HUES6 (cell line): Measurements from ENCODE around the gene LZTFL1.

ENCODE experiments used
- H3K27ac ChIP-seq: 2 replicates; pipeline ENCODE4 v1.7.0; 2013; ENCODE audit warnings: low read depth, mild to moderate bottlenecking, low read length, inconsistent platforms
- H3K27me3 ChIP-seq: 2 replicates; pipeline ENCODE4 v1.6.1; 2013; ENCODE audit warnings: low read length; ENCODE audit not compliant: control insufficient read depth, insufficient read depth
- H3K36me3 ChIP-seq: 2 replicates; pipeline ENCODE4 v1.6.1; 2013; ENCODE audit warnings: low read length; ENCODE audit not compliant: control insufficient read depth, insufficient read depth
- H3K4me1 ChIP-seq: 2 replicates; pipeline ENCODE4 v1.6.1; 2013; ENCODE audit warnings: low read length; ENCODE audit not compliant: control insufficient read depth, insufficient read depth
- H3K4me3 ChIP-seq: 2 replicates; pipeline ENCODE4 v1.5.1; 2013; ENCODE audit warnings: low read depth, low read length
- H3K9ac ChIP-seq: one replicate; pipeline ENCODE4 v1.6.1; 2013; ENCODE audit warnings: mild to moderate bottlenecking, low read length
- H3K9me3 ChIP-seq: 2 replicates; pipeline ENCODE4 v1.6.1; 2013; ENCODE audit warnings: low read depth, low read length; ENCODE audit not compliant: control insufficient read depth, insufficient read depth

LZTFL1 gene

DNA sequence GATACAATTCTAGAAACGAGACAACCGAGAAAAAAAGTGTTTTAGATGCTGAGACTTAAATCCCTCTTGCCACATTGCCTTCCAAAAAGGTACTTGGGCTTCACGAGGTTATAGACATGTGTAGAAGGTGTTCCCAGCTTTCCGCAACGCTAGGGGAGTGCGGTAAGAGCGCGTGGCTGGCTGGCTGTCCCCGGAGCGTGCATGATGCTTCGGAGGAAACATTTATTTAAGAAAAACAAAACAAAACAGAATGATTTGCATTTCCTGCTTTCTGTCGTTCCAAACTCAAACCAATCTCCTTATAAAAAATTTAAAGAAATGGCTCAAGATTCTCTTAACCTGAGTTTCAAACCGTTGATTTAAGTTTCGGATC is 46.4 kb downstream of the LZTFL1 start:
- Histone ChIP-seq H3K9ac (no peak overlapping the region), H3K36me3 (no peaks in the 10 kb centered on the region), H3K27me3 (peaks cover 81% of the 10 kb centered on the region), H3K4me3 (peak overlapping the region; percentile 71), H3K4me1 (peaks cover 8% of the 10 kb centered on the region; the same call in 1 of the 2 replicates), H3K9me3 (no peaks in the 10 kb centered on the region), H3K27ac (no peak overlapping the region)

DNA sequence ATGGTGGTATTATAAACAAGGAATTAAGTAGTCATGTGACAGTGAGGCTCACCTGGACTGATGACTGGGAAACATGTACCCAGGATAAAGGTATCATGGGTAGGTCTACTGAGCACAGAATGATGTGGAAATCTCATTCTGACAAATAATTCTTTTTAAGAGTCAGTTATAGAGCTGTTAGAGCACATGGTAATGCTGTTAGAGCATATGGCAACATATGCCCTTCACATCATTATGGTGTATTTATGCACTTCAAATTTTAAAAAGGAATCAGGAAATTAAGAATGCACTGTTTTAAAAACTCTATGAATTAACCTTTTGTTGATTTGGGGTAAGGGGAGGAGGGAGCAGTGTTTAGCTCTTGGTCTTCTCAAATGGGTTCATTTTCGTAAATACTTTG is 47.3 kb downstream of the LZTFL1 start:
- H3K27ac ChIP-seq, result no peak overlapping the region
- H3K27me3 ChIP-seq, result peaks cover 77% of the 10 kb centered on the region
- H3K36me3 ChIP-seq, result no peaks in the 10 kb centered on the region
- H3K9ac ChIP-seq, result no peak overlapping the region
- no peaks in the 10 kb centered on the region for H3K9me3 ChIP-seq
- no peak overlapping the region for H3K4me3 ChIP-seq
- peaks cover 9% of the 10 kb centered on the region; the same call in 1 of the 2 replicates for H3K4me1 ChIP-seq

DNA sequence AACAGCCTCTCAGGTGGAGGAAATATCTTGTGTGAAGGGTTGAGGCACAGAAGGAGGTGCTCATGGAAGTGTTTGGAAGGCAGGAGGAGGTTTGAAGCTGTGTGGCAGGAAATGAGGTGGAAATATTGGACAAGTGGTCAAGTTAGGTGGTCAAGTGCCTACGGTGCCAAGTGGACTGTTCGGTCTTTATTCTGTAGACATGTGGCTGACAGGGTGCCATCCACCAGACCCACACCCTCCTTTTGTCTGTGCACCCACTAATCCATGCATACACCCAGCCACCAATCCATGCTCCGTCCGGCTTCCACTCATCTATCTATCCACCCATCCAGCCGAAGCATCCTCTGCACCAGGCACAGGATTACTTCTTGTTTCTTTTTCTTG is 47.8 kb downstream of the LZTFL1 start:
- Histone ChIP-seq H3K9ac (no peak overlapping the region), H3K9me3 (peaks cover 2% of the 10 kb centered on the region; the same call in 1 of the 2 replicates), H3K27ac (no peak overlapping the region), H3K36me3 (no peaks in the 10 kb centered on the region), H3K4me1 (peaks cover 9% of the 10 kb centered on the region; the same call in 1 of the 2 replicates), H3K4me3 (no peak overlapping the region), H3K27me3 (peaks cover 74% of the 10 kb centered on the region)

DNA sequence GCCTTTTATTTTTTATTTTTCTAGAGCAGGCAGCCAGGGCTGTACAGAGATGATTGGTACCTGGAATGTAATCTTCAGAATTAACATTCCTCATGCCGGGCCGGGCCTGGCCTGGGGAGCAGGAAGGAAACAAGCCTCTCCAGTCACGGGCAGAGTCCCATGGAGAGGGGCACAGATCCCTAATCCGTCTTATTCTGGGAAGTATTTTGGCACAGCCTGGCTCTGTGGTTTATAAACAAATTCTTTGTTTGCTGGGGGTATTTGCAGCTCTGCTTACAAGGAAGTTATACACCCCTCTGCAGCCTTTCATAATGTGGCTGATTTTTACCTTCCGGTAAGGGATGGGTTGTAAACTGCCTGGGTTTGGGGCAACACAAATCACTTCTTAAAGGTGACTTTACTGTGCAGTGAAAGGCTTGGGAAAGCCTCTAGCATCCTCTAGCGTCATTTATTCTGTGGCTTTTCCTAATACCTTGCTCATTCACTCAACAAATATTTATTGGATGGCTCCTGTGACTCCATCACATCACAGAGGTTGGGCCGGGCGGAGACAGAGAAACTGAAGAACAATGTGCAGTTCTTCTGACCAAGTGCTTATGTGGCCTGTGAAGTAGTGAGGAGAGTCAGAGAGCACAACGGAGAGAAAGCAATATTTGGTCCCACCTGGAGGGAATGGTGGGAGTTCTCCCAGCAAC is 48.3 kb downstream of the LZTFL1 start:
- Histone ChIP-seq H3K36me3 (no peaks in the 10 kb centered on the region), H3K27me3 (peaks cover 69% of the 10 kb centered on the region)

DNA sequence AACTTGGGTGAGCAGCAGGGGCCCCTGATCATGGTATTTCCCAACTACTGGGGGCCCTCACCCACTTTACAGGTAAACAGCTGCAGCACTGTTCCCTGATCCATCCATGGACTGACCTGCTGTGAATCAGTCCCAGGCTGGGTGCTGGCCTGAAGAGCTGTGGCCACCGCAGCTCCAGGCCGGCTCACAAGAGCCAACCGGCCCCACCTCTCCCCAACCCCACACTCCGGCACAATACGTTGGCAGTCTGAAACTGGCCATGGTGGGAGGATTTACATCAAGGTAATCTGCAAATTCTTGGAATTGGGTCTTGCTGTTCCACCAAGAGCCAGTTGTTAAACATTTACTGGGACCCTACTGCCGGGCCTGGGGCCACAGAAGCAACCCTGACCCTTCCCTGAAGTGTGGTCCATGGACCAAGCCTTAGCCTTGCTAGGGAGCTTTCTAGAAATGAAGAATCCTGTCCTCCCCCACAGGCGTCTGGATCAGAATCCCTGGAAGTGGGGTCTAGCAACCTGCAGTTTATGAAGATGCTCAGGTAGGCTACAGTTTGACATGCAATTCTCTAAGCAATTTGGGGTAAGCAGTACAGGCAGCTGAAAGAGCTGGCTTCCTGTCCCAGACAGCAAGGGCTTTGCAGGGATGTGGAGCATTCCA is 49.3 kb downstream of the LZTFL1 start:
- no peak overlapping the region for H3K27ac ChIP-seq
- no peaks in the 10 kb centered on the region for H3K36me3 ChIP-seq
- no peak overlapping the region for H3K4me3 ChIP-seq
- peaks cover 3% of the 10 kb centered on the region; the same call in 1 of the 2 replicates for H3K9me3 ChIP-seq
- peaks cover 9% of the 10 kb centered on the region; the same call in 1 of the 2 replicates for H3K4me1 ChIP-seq
- peaks cover 60% of the 10 kb centered on the region for H3K27me3 ChIP-seq
- H3K9ac ChIP-seq, result no peak overlapping the region

More for the DNA sequence above, 48.3 kb downstream of the LZTFL1 start:
- peaks cover 9% of the 10 kb centered on the region; the same call in 1 of the 2 replicates for H3K4me1 ChIP-seq
- H3K9me3 ChIP-seq, result peaks cover 3% of the 10 kb centered on the region; the same call in 1 of the 2 replicates
- no peak overlapping the region for H3K27ac ChIP-seq
- H3K4me3 ChIP-seq, result no peak overlapping the region
- no peak overlapping the region for H3K9ac ChIP-seq

DNA sequence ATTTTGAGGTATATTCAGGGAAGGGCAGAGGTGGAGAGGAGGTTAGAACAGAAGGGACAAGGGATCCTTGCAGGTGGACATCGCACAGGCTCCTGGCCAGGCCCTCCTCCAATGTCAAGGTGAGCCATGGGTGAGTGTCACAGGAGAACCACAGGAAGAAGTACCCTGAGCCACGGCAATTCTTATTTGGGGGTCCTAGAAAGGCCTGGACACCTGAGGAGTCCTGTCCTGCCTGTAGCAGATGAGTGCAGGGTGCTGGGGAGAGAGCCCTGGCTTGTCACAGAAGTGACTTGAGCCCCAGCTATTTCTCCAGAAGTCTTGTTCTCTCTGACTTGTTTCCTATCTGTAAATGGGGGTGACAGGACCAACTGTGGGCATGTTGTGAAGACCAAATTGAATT is 49.9 kb downstream of the LZTFL1 start:
- peaks cover 9% of the 10 kb centered on the region; the same call in 1 of the 2 replicates for H3K4me1 ChIP-seq
- H3K4me3 ChIP-seq, result no peak overlapping the region
- H3K27me3 ChIP-seq, result peaks cover 54% of the 10 kb centered on the region
- no peaks in the 10 kb centered on the region for H3K36me3 ChIP-seq
- peaks cover 3% of the 10 kb centered on the region; the same call in 1 of the 2 replicates for H3K9me3 ChIP-seq
- H3K9ac ChIP-seq, result no peak overlapping the region
- no peak overlapping the region for H3K27ac ChIP-seq

DNA sequence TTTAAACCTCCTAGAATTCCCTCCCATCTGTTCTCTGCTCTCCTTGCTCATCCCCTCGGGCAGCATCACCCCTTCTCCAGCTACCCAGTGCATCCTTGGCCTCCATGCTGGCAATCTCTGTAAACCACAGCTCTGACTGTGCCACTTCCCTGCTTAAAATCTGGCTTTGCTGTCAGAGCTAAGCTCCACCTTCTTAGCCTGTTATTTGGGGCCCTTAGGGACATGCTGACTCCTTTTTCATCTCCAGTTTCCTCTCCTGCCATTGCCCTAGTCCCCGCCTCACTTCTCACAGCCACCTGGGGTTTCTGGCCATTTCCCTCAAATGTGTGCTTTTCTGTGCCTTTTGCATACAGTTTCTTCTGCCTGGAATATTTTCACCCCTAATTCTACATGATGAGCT is 51.3 kb downstream of the LZTFL1 start:
- H3K4me3 ChIP-seq, result no peak overlapping the region
- H3K9ac ChIP-seq, result no peak overlapping the region
- H3K27me3 ChIP-seq, result peaks cover 40% of the 10 kb centered on the region
- no peaks in the 10 kb centered on the region for H3K36me3 ChIP-seq
- peaks cover 5% of the 10 kb centered on the region; the same call in 1 of the 2 replicates for H3K4me1 ChIP-seq
- H3K9me3 ChIP-seq, result peaks cover 3% of the 10 kb centered on the region; the same call in 1 of the 2 replicates
- no peak overlapping the region for H3K27ac ChIP-seq

DNA sequence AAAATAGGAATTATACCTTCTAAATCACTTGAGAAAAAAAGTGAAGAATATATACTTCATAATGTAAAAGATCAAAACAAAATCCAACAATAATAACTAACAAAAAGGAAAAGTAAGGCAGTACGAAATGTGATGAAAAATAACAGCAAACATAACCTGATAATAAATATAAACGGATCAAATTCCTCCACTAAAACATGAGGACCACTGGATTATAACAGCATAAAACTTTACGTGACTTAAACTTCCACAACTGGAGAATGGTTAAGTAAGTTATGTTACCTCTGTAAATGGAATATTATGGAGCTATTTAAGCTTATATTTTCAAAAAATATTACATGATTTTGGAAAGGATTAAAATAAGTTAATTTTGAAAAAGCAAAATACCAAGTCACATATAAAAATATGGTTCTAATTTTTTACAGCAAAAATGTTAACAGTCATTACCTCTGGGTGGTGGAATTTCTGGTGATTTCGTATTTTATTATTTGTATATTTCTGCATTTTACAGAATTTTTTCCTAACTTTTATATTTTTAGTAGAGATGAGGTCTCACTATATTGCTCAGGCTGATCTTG is 52.6 kb downstream of the LZTFL1 start:
- Histone ChIP-seq H3K27ac (no peak overlapping the region), H3K27me3 (peaks cover 27% of the 10 kb centered on the region), H3K4me1 (peaks cover 5% of the 10 kb centered on the region; the same call in 1 of the 2 replicates), H3K9me3 (peaks cover 8% of the 10 kb centered on the region), H3K9ac (no peak overlapping the region), H3K36me3 (no peaks in the 10 kb centered on the region), H3K4me3 (no peak overlapping the region)

DNA sequence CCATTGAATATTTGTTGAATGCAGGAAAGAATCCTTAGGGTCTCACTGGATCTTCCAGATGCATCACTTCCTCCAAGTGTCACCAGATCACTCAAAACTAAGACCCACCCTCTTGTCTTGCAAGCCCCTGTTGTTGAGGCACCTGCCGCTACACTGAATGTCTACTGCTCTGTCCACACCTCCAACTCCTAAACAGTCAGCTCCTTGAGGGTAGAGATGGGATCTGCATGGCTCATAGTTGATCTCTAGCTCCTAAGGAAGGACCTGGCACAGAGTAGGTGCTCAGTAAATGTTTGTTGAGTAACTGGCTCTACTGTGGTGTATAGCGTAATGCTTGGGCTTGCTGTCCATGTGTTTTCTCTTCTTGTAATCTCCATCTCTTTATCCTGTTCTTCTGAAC is 54.4 kb downstream of the LZTFL1 start:
- Histone ChIP-seq H3K9me3 (peaks cover 8% of the 10 kb centered on the region), H3K36me3 (no peaks in the 10 kb centered on the region), H3K27ac (no peak overlapping the region), H3K4me3 (no peak overlapping the region), H3K27me3 (peaks cover 12% of the 10 kb centered on the region; the same call in 1 of the 2 replicates), H3K9ac (no peak overlapping the region), H3K4me1 (peaks cover 5% of the 10 kb centered on the region; the same call in 1 of the 2 replicates)

DNA sequence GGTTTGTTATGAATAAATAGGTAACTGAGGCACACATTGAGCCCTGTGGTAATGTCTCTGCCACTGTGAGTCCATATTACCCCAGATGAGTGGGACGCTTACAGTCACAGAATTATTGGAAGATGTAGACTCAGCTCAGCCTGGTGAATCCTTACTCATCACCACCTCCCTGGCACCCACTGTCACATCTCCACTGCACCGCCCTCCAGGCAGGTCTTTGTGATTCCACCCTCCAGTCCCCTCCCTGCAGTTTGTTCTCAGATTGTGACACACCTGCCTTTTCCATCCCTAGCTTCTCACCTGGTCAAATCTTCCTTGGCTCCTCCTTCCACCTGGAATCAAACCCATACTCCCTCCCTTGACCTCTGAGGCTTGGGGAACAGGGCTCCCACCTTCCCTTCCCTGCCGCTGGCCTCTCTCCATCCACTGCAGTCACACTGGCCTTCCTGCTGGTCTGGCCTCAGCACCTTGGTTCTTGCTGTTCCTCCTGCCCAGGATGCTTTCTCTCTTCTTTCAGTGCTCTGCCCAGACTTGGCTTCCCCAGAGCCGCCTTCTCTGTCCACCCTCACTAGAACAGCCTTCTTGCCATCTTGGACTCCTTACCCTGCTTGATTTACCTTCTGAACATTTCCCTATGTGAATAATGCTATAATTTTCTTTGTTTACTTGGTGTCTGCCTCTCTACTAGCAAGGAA is 55.0 kb downstream of the LZTFL1 start:
- Histone ChIP-seq H3K4me1 (peaks cover 5% of the 10 kb centered on the region; the same call in 1 of the 2 replicates), H3K36me3 (no peaks in the 10 kb centered on the region), H3K9me3 (peaks cover 8% of the 10 kb centered on the region), H3K4me3 (no peak overlapping the region), H3K27me3 (peaks cover 12% of the 10 kb centered on the region; the same call in 1 of the 2 replicates), H3K27ac (no peak overlapping the region), H3K9ac (no peak overlapping the region)
